WI38 (cell line): Measurements from ENCODE around the gene SH2D7.

Experiments
- H3K4me3 ChIP-seq: 2 replicates; pipeline ENCODE4 v1.5.1; 2011; ENCODE audit warnings: low read depth, mild to moderate bottlenecking, control low read depth, low read length
- CTCF ChIP-seq: IDR thresholded peaks from 2 replicates; pipeline ENCODE4 v1.5.1; 2012; ENCODE audit warnings: low read depth, mild to moderate bottlenecking, control low read depth, low read length

The SH2D7 gene

GRCh38 chr15:78098131-78098755 lies 5.9 kb downstream of the SH2D7 start:
- H3K4me3 ChIP-seq = no peak overlapping the region
- TF ChIP-seq CTCF = no peak

GRCh38 chr15:78100886-78101285 lies 8.5 kb downstream of the SH2D7 start:
- TF ChIP-seq CTCF = no peak
- H3K4me3 ChIP-seq = no peak overlapping the region

GRCh38 chr15:78101423-78102105 lies 9.2 kb downstream of the SH2D7 start:
- TF ChIP-seq CTCF = no peak
- H3K4me3 ChIP-seq = no peak overlapping the region

- H3K4me3 ChIP-seq = no peak overlapping the region
- no peak for TF ChIP-seq CTCF
These were observed 9.8 kb downstream of the SH2D7 start for GRCh38 chr15:78102211-78102610.

GRCh38 chr15:78102741-78103140 lies 10.4 kb downstream of the SH2D7 start:
- H3K4me3 ChIP-seq = no peak overlapping the region
- TF ChIP-seq CTCF = no peak

GRCh38 chr15:78103406-78104118 lies 11.2 kb downstream of the SH2D7 start:
- H3K4me3 ChIP-seq = no peak overlapping the region
- TF ChIP-seq CTCF = no peak

GRCh38 chr15:78104119-78104479 lies 11.7 kb downstream of the SH2D7 start:
- TF ChIP-seq CTCF = no peak
- no peak overlapping the region for H3K4me3 ChIP-seq
